NCI-H1930 (cell line): Measurements from ENCODE around the gene MARCHF9.
"Not testable (repeated sequence)": the region's sequence is repeated elsewhere in the genome, so short reads cannot be mapped to it uniquely, and the experiment has no call there.

ENCODE experiments used
- DNase-seq, 2 experiments: peaks; one replicate each; lab custom pipeline; 2025; lab: John Stamatoyannopoulos, UW

The MARCHF9 gene

GRCh38 chr12:57771236-57771872 lies 16.5 kb downstream of the MARCHF9 start:
- peak; percentile 69 to 81 for DNase-seq

GRCh38 chr12:57771873-57772428 lies 17.0 kb downstream of the MARCHF9 start, which contains the start of gene METTL1:
METTL1 (minus strand) TSS chr12:57772105; CDS start chr12:57772083, 22 bp downstream.
- DNase-seq: peak; percentile 92 to 94

DNA sequence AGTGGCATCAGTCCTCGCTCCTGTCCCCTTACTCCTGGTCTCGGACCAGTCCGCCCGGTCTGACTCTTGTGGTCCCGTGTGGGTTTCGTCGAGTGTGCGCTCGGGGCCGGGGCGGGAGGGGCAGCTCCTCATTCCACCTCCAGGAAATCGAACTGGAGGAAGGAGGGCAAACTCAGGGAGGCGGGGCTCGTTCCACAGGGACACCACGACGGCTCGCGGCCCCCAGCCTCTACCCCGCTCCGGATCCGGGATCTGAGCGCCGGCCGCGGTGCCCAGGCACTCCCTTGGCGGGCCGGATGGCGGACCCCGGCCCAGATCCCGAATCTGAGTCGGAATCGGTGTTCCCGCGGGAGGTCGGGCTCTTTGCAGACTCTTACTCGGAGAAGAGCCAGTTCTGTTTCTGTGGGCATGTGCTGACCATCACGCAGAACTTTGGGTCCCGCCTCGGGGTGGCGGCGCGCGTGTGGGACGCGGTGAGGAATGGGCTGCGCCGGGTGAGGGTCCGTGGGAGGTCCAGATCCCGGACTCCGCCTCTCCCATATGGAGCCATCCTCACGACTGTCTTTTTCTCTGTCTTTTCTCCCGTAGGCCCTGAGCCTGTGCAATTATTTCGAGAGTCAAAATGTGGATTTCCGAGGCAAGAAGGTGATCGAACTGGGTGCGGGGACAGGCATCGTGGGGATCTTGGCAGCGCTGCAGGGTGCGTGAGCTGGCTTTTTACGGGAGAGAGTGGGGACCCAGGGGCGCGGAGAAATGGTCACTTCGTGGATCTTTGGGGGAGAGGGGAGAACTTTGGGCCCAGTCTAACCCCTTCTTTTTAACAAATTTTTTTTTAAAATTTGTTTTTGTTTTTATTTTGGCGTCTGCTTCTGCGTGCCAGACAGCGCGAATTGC lies 17.8 kb downstream of the MARCHF9 start, which contains the start of gene EEF1AKMT3:
TSS of gene EEF1AKMT3 (plus strand) at position 186 of the 894 bp plus-strand sequence. CDS start at position 297, 111 bp downstream.
- peak; percentile 46 for DNase-seq

DNA sequence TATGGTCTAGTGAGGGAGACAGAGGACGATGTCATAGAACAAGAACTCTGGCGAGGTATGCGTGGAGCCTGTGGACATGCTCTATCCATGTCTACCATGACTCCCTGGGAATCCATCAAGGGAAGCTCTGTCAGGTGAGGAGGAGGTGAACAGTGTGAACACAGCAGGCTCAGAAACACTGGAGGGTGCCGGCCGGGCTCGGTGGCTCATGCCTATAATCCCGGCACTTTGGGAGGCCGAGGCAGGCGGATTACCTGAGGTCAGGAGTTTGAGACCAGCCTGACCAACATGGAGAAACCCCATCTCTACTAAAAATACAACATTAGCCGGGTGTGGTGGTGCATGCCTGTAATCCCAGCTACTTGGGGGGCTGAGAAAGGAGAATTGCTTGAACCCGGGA lies 19.7 kb downstream of the MARCHF9 start:
- not testable (repeated sequence) for DNase-seq

GRCh38 chr12:57775044-57775443 lies 20.1 kb downstream of the MARCHF9 start:
- no peak for DNase-seq

DNA sequence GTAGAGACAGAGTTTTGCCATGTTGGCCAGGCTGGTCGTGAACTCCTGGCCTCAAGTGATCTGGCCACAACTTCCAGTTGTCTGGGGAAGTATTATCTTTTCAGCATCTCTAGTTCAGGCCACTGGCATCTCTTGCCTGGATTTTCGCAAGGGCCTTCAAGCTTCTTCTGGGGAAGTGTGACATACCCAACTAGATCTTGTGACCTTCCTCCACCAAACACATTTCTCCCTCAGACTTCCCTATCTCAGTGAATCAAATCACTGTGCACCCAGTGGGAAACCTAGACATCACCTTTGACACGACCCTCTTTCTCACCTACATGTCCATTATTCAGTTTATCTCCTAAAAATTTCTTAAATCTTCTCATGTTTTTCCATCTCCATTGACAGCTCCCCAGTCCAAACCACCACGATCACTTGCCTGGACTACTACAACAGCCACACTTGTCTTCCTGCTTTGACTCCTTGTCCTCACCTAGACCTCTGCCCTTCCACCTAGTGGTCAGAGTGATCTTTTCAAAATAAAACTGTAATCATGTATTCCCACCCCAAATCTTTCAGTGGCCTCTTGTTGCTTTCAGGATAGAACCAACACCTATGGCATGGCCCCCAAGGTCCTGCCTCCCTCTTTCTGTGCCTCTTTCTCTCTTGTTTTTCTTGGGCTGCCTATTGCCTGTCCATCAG lies 20.8 kb downstream of the MARCHF9 start:
- DNase-seq: no peak

GRCh38 chr12:57776247-57776587 lies 21.3 kb downstream of the MARCHF9 start:
- no peak for DNase-seq

- no peak for DNase-seq
Observed at GRCh38 chr12:57777367-57777766, 22.5 kb downstream of the MARCHF9 start.

DNA sequence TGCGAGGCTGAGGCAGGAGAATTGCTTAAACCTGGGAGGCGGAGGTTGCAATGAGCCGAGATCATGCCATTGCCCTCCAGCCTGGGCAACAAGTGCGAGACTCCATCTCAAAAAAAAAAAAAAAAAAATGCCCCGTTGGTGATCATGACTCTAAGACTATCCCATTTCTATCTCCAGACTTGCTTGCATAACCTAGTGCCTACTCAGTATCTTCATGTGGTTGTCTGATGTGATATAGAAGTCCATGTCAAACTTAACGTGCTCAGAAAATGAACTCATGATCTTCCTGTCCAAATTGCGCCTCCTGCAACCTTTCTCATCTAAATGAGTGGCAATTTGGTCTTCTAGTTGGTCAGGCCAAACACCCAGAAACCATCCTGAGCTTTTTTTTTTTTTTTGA lies 23.0 kb downstream of the MARCHF9 start:
- DNase-seq: no peak

- DNase-seq: no peak
Observed at GRCh38 chr12:57779736-57780135, 24.8 kb downstream of the MARCHF9 start.

GRCh38 chr12:57780284-57780897 lies 25.5 kb downstream of the MARCHF9 start:
- no peak for DNase-seq

DNA sequence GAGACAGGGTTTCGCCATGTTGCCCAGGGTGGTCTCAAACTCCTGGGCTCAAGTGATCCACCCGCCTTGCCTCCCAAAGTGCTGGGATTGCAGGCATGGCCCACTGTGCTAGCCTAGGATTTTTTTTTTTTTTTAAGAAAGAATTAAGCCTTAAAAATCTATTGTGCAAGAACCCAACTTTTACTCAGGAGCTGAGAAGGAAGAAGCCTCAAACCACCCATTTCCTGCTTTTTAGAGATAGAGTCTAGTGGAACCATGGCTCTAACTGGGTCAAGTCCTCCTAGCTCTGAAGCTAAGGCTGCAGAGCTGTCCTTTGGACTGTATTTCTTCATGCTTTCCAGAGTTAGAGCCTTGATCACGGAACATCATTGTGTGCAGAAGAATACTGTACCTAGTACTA lies 26.3 kb downstream of the MARCHF9 start:
- no peak for DNase-seq

DNA sequence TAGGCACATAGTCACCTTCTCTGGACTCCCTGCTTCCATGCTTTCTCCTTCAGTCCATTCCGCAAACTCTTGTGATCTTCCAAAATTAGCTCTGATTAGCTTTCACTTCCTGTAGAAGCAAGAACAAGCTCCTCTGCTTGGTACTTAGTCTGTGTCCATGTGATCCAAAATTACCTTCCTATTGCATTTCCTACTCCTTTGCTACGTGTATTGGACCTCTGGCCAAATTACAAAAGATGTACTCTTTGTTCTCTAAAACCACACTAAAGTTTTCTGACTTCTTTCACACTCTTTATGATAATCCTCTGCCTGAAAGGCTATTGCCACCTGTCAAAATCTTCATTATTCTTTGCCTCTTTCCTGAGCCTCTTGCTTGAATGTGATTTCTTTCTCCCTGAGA lies 26.9 kb downstream of the MARCHF9 start:
- DNase-seq: no peak

- no peak for DNase-seq
Observed at GRCh38 chr12:57782243-57782607, 27.3 kb downstream of the MARCHF9 start.

- peak; percentile 90 to 98 for DNase-seq
Observed at GRCh38 chr12:57782608-57783465, 27.9 kb downstream of the MARCHF9 start, which contains the start of gene TSFM. TSFM (plus strand) TSS chr12:57782787; CDS start chr12:57782802, 15 bp downstream.

GRCh38 chr12:57783466-57783801 lies 28.5 kb downstream of the MARCHF9 start:
- no peak for DNase-seq

DNA sequence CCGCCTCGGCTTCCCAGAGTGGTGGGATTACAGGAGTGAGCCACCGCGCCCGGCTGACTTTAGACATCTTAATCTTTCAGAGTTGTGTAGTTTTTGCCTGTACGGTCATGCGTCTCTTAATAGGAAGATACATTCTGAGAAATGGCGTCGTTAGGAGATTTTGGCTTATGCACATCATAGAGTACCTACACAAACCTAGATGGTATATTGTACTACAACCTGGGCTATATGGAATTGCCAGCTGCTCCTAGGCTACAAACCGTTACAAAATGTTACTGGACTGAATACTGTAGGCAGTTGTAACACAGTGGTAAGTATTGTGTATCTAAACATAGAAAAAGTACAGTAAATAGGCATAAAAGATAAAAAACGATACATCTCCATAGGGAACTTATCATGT lies 29.0 kb downstream of the MARCHF9 start:
- no peak for DNase-seq

DNA sequence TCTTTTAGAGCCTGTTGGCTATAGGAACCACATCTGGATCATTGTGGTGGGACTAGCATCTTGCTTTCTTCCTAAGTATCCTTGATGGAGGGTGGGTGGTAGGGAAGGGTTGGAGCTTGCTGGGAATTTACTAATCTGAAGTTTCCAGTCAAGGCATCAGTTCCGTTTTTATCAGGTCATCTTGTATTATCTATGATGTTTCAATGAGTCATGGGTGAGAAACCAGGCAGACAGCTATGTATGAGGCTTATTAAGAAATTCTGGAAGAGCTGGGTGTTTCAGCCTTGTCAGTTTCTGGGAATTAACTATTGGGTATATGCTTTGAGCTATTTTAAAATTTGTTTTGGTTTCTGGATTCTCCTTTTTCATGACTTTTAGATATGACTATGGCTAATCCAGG lies 39.0 kb downstream of the MARCHF9 start:
- DNase-seq: no peak

GRCh38 chr12:57795354-57795753 lies 40.5 kb downstream of the MARCHF9 start:
- no peak for DNase-seq

GRCh38 chr12:57796996-57797395 lies 42.1 kb downstream of the MARCHF9 start:
- no peak for DNase-seq

DNA sequence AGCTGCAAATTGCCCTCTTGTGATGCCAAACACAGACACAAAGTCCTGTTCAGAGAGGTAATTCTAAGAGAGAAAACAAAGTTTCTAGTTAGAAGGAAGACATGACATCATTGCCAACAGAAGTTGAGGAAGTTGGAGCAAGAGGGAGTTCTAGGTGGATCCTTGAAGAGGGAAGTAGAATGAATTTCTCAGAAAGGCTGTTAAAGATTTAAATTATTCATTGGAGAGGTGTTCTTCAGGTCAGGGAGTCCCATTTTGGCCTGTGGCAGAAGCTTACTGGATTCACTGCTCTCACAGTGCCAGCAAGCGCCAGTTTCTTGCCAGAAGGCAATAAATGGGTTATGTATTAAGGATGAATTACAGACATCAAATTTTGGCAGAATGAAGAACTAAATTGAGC lies 43.0 kb downstream of the MARCHF9 start:
- DNase-seq: no peak
